Fibroblast of the aortic adventitia (primary cell): ENCODE data around the gene ATP8B3. TPM values are rescaled to one million over a fixed set of nuclear protein-coding genes. Genes with fewer than 3 reads are reported as not detected.

ENCODE experiments used
- DNase-seq: peaks from one replicate; pipeline ENCODE4 v3.0.0-alpha.2; 2010; ENCODE audit warnings: low read depth
- H3K4me3 ChIP-seq: 2 replicates; pipeline ENCODE4 v1.5.1; 2011; ENCODE audit warnings: low read depth, mild to moderate bottlenecking, control low read depth, low read length, moderate library complexity
- CTCF ChIP-seq: IDR thresholded peaks from 2 replicates; pipeline ENCODE4 v1.5.1; 2011; ENCODE audit warnings: mild to moderate bottlenecking, low read length, control low read depth, inconsistent platforms; ENCODE audit not compliant: insufficient read depth
- total RNA-seq: library from RNA; depleted of rRNA; stranded (reverse); fragments of >200 nt; gene quantifications from 2 replicates; pipeline ENCODE4 v1.2.3, GENCODE V29; 2012; ENCODE audit warnings: low replicate concordance

The ATP8B3 gene
- total RNA-seq, 1 donor, result 3.3 TPM

- no peak for DNase-seq
- no peak for TF ChIP-seq CTCF
- no peak overlapping the region for H3K4me3 ChIP-seq
These were observed 37.0 kb upstream of the ATP8B3 start for GRCh38 chr19:1849132-1849474.

GRCh38 chr19:1848399-1849131 is 36.5 kb upstream of the ATP8B3 start, which contains the start of gene REXO1:
REXO1 (minus strand) TSS chr19:1848483; CDS start chr19:1848358, 125 bp downstream.
- peak within 1 kb of the TSS; percentile 94 for H3K4me3 ChIP-seq
- TF ChIP-seq CTCF, result peak; percentile 93
- peak; percentile 93 for DNase-seq

GRCh38 chr19:1847684-1848398 is 35.8 kb upstream of the ATP8B3 start:
- peak; percentile 36 for DNase-seq
- TF ChIP-seq CTCF, result no peak
- peak overlapping the region; percentile 94 for H3K4me3 ChIP-seq

DNA sequence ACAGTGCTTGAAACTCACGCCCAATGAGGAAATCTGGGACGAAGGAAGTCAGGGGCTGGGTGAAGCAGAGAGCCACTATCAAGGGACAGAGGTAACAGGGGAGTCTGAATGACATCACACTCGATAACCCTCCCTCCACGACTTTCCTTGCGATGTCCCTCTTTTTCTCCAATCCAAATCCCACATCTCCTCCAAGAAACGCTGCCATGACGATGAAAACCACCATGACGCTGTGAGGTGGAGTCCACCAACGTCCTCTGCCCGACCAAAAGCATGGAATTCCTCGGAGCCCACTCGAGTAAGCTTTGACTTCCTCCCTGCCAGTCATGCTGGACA is 35.2 kb upstream of the ATP8B3 start:
- TF ChIP-seq CTCF, result no peak
- DNase-seq, result no peak
- H3K4me3 ChIP-seq, result peak overlapping the region; percentile 94

DNA sequence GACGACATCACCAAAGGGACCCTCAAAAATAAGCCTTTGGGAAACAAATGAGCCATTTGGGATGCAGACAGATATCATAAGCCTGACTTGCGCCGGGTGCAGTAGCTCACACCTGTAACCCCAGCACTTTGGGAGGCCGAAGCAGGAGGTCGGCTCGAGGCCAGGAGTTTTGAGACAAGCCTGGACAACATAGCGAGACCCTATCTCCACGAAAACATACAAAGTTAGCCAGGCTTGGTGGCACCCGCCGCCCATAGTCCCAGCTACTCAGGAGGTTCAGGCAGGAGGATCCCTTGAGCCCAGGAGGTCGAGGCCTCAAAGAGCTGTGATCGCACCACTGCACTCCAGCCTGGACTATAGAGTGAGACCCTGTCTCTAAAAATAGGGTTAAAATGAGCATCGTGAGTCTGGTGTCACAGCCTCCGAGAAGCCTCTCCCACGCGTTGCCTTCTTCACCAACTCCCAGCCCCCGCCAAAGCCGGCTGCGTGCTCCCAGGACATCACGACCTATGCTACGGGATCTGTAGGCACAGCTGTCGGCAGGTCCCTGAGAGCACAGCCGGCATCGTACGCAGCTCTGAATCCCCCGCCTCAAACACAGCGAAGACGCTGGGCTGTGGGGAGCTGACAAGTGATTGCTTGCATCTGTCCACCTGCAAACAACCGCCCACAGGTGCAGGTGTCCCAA is 34.6 kb upstream of the ATP8B3 start:
- no peak for TF ChIP-seq CTCF
- H3K4me3 ChIP-seq, result peak overlapping the region; percentile 94

DNA sequence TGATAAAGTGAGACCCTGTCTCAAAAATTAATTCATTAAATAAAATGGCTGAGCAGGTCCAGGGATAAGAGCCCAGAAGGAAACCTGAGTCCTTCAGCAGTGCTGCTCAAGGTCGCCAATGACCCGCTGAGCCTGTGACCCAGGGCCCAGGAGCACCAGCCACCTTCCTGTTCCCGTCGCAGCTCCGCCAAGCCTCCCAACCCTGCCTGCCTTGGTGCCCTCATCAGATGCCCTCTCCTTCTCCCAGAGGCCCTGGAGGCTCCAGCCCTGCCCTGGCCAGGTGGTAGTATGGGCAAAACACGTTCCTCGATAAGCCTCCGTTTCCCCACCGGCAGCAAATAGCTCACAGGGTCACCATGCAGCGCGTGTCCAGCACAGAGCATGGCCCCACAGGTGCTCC is 33.6 kb upstream of the ATP8B3 start:
- DNase-seq, result no peak
- no peak for TF ChIP-seq CTCF
- no peak overlapping the region for H3K4me3 ChIP-seq

More for the DNA sequence above, 34.6 kb upstream of the ATP8B3 start:
- no peak for DNase-seq
